ENCODE data around the gene MYO3B.

MYO3B gene

DNA sequence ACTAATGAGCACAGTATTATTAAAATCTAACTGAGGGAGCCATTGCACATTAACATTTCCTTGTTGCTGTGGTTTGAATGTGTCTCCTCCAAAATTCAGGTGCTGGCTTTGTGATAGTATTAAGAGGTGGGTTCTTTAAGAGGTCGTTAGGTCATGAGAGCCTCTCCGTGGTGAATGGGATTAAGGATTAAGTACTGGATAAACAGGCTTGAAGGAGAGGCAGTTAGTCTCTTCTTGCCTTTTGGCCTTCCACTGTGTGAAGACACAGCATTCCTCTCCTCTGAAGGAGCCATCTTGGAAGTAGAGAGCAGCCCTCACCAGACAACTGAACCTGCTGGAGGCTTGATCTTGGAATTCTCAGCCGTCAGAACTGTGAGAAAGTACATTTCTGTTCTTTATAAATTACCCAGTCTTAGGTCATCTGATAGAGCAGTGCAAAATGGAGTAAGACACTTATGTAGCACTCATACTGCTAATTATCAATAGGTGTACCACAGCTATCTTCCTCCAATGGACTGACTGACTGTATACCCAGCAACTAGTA is 182.7 kb downstream of the MYO3B start:
- no peak for DNase-seq
- Histone ChIP-seq H2AFZ (ENCODE audit: low read length) (no peak overlapping the region), H3K4me3 (ENCODE audit: low read length) (no peak overlapping the region)

DNA sequence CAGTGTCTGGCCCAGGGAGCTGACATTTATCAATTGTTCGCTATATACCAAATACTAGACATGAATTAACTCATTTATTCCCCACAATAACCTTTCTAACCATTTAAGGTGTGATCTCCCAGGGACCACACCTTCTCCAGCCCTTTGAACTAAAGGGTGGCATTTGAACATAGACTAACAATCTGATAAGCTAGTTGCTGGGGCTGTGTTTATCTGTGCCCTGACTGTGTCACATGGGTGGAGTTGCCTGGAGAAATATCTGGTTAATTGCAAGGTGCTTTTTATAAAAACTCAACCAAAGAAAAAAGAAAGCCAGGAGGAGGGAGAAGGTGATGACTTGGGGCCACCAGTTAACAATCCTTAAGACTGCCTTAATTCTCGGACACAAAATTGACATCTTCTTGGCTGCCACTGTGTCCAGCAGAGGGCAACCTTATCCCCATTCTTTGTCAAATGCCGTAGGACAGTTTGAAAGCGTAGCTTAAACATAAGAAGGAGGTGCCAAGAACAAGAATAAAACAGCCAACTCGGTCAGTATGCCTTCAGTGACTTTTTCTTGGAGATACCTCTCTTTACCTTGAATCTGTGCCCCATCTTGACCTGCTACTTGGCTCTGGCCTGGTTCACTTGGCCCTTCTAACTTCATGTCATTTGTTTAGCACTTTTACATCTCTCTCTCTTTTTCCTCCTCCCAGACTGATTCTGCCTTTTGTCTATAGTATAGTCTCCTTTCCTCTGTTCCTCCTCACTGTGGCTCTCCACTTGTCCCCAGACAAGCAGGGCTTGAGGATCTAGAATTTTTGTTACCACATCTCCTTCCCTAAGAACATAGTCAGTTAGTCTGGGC is 183.4 kb downstream of the MYO3B start:
- no peak for TF ChIP-seq EZH2 (optimal IDR thresholded peaks at IDR 0.05; ENCODE audit: low read depth, low read length)
- TF ChIP-seq, protein P1, sequence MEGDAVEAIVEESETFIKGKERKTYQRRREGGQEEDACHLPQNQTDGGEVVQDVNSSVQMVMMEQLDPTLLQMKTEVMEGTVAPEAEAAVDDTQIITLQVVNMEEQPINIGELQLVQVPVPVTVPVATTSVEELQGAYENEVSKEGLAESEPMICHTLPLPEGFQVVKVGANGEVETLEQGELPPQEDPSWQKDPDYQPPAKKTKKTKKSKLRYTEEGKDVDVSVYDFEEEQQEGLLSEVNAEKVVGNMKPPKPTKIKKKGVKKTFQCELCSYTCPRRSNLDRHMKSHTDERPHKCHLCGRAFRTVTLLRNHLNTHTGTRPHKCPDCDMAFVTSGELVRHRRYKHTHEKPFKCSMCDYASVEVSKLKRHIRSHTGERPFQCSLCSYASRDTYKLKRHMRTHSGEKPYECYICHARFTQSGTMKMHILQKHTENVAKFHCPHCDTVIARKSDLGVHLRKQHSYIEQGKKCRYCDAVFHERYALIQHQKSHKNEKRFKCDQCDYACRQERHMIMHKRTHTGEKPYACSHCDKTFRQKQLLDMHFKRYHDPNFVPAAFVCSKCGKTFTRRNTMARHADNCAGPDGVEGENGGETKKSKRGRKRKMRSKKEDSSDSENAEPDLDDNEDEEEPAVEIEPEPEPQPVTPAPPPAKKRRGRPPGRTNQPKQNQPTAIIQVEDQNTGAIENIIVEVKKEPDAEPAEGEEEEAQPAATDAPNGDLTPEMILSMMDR (IDR thresholded peaks at IDR 0.05; ENCODE audit: low read length): peak; percentile 80
- TF ChIP-seq EZH2phosphoT487 (IDR thresholded peaks at IDR 0.05; ENCODE audit: low read length): no peak
- no peak overlapping the region for H3K4me2 ChIP-seq (ENCODE audit: low read depth, low read length)

More for the DNA sequence above, 182.7 kb downstream of the MYO3B start:
- Histone ChIP-seq H3F3A (ENCODE audit: insufficient read depth, low read length) (no peaks in the 10 kb centered on the region), H3K36me3 (replicated peaks; ENCODE audit: insufficient read depth, low read length) (no peaks in the 10 kb centered on the region), H3K4me1 (ENCODE audit: low read length) (no peaks in the 10 kb centered on the region), H3K27me3 (replicated peaks; ENCODE audit: insufficient read depth, low read length) (no peaks in the 10 kb centered on the region), H3K9me3 (replicated peaks; ENCODE audit: insufficient read depth, low read length) (no peaks in the 10 kb centered on the region), H3K9ac (ENCODE audit: low read length) (no peak overlapping the region), H3K79me2 (ENCODE audit: low read length) (no peaks in the 10 kb centered on the region), H3K27ac (ENCODE audit: low read length) (no peak overlapping the region), H3K4me2 (ENCODE audit: low read depth, low read length) (no peak overlapping the region), H3K9me2 (replicated peaks; ENCODE audit: insufficient read depth, low read length) (no peaks in the 10 kb centered on the region), H4K20me1 (ENCODE audit: insufficient read depth, low read length) (no peaks in the 10 kb centered on the region)
- TF ChIP-seq, protein P1 (IDR thresholded peaks at IDR 0.05; ENCODE audit: low read length): no peak
- TF ChIP-seq EZH2phosphoT487 (IDR thresholded peaks at IDR 0.05; ENCODE audit: low read length) (no peak), EZH2 (optimal IDR thresholded peaks at IDR 0.05; ENCODE audit: low read depth, low read length) (no peak)

DNA sequence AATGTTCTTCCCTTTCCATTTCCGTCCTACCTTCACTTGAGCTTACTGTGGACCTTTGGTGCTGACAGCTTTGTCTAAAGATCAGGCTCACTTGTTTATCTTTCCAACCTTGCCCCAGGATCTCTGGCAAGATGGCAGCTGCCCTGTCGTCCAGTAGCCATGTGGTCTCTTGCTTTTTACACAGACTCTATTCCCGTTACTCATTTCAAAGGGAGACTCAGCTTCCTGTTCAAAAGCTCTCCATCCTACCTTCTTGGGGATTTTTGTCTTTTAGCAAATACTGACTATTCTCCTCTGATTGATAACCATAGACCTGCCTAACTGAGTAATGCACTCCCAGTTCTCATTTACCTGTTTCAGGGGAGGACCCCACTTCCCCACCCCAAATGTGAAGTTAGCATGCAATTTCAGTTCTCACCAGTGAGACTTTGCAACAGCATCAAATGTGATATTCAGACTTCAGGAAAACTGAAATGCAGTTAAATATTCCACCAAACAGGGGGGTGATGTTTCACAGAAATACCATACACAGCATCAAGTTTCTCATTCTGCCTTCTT is 184.4 kb downstream of the MYO3B start:
- Histone ChIP-seq H3K27me3 (replicated peaks; ENCODE audit: insufficient read depth, low read length) (no peaks in the 10 kb centered on the region), H3K36me3 (replicated peaks; ENCODE audit: insufficient read depth, low read length) (no peaks in the 10 kb centered on the region), H3K79me2 (ENCODE audit: low read length) (no peaks in the 10 kb centered on the region), H3K9ac (ENCODE audit: low read length) (no peak overlapping the region), H3K9me2 (replicated peaks; ENCODE audit: insufficient read depth, low read length) (no peaks in the 10 kb centered on the region), H2AFZ (ENCODE audit: low read length) (no peak overlapping the region), H3F3A (ENCODE audit: insufficient read depth, low read length) (no peaks in the 10 kb centered on the region), H3K4me3 (ENCODE audit: low read length) (no peak overlapping the region), H4K20me1 (ENCODE audit: insufficient read depth, low read length) (no peaks in the 10 kb centered on the region), H3K9me3 (replicated peaks; ENCODE audit: insufficient read depth, low read length) (no peaks in the 10 kb centered on the region), H3K4me2 (ENCODE audit: low read depth, low read length) (no peak overlapping the region), H3K27ac (ENCODE audit: low read length) (no peak overlapping the region), H3K4me1 (ENCODE audit: low read length) (no peaks in the 10 kb centered on the region)
- TF ChIP-seq, protein P1 (IDR thresholded peaks at IDR 0.05; ENCODE audit: low read length): no peak
- TF ChIP-seq EZH2phosphoT487 (IDR thresholded peaks at IDR 0.05; ENCODE audit: low read length) (no peak), EZH2 (optimal IDR thresholded peaks at IDR 0.05; ENCODE audit: low read depth, low read length) (no peak)
- no peak for DNase-seq

More for the DNA sequence above, 183.4 kb downstream of the MYO3B start:
- no peaks in the 10 kb centered on the region for H3K4me1 ChIP-seq (ENCODE audit: low read length)
- H3K4me3 ChIP-seq (ENCODE audit: low read length): no peak overlapping the region
- H3F3A ChIP-seq (ENCODE audit: insufficient read depth, low read length): no peaks in the 10 kb centered on the region
- no peak overlapping the region for H3K9ac ChIP-seq (ENCODE audit: low read length)
- no peaks in the 10 kb centered on the region for H3K27me3 ChIP-seq (replicated peaks; ENCODE audit: insufficient read depth, low read length)
- H3K36me3 ChIP-seq (replicated peaks; ENCODE audit: insufficient read depth, low read length): no peaks in the 10 kb centered on the region
- H3K79me2 ChIP-seq (ENCODE audit: low read length): no peaks in the 10 kb centered on the region
- no peaks in the 10 kb centered on the region for H3K9me2 ChIP-seq (replicated peaks; ENCODE audit: insufficient read depth, low read length)
- H3K27ac ChIP-seq (ENCODE audit: low read length): no peak overlapping the region
- H4K20me1 ChIP-seq (ENCODE audit: insufficient read depth, low read length): no peaks in the 10 kb centered on the region
- H2AFZ ChIP-seq (ENCODE audit: low read length): no peak overlapping the region
- H3K9me3 ChIP-seq (replicated peaks; ENCODE audit: insufficient read depth, low read length): no peaks in the 10 kb centered on the region
- DNase-seq: peak; percentile 67
